Transverse colon (tissue), 4 donors: Measurements from ENCODE around the gene SPECC1. TPM values are rescaled to one million over a fixed set of nuclear protein-coding genes. Genes with fewer than 3 reads are reported as not detected.
A peak's percentile ranks its signal among the peaks of the same experiment; 100 is the strongest.
"Not testable (repeated sequence)": the region's sequence is repeated elsewhere in the genome, so short reads cannot be mapped to it uniquely, and the experiment has no call there.

Experiments
- DNase-seq: peaks from one replicate; pipeline ENCODE4 v3.0.0-alpha.2; 2019
- H3K27ac ChIP-seq, 4 donors: fragments of 200-600 bp; sonication (generic); 2 replicates each; pipeline ENCODE4 v1.5.1; 2016 to 2018; ENCODE audit warnings: inconsistent platforms in 4 of 4
- H3K27me3 ChIP-seq: fragments of 200-600 bp; sonication (generic); 2 replicates; pipeline ENCODE4 v1.5.1; 2017; ENCODE audit warnings: inconsistent platforms
- H3K36me3 ChIP-seq, 4 donors: fragments of 200-600 bp; sonication (generic); 2 replicates each; pipeline ENCODE4 v1.5.1; 2017 to 2019; ENCODE audit warnings: inconsistent platforms in 4 of 4
- H3K4me1 ChIP-seq, 4 donors: fragments of 200-600 bp; sonication (generic); 2 replicates each; pipeline ENCODE4 v1.5.1; 2017 to 2020; ENCODE audit warnings: inconsistent platforms in 4 of 4
- H3K4me3 ChIP-seq, 4 donors: fragments of 200-600 bp; sonication (generic); 1 replicate in 1 of 4; 2 replicates in 3 of 4; pipeline versions ENCODE4 v1.5.1 to v1.6.1; 2017 to 2019; ENCODE audit warnings: inconsistent platforms in 4 of 4
- H3K9me3 ChIP-seq, 2 donors: fragments of 200-600 bp; sonication (generic); 2 replicates each; pipeline ENCODE4 v1.5.1; 2017 to 2019; ENCODE audit warnings: inconsistent platforms in 2 of 2
- CTCF ChIP-seq, 5 experiments: fragments of 200-600 bp in 3 of 5; fragments of 450-650 bp in 2 of 5; sonication (generic) in 3 of 5; IDR thresholded peaks; 1 replicate in 2 of 5; 2 replicates in 3 of 5; pipeline ENCODE4 v1.5.1; 2016 to 2017; ENCODE audit warnings: antibody characterized with exemption in 5 of 5, inconsistent platforms in 3 of 5, mild to moderate bottlenecking in 2 of 5, moderate library complexity in 1 of 5
- EP300 ChIP-seq: sonication (generic); formaldehyde crosslinking; IDR thresholded peaks from one replicate; pipeline ENCODE4 v1.6.1; 2017; ENCODE audit warnings: antibody characterized with exemption, low read depth
- POLR2A ChIP-seq: fragments of 450-650 bp; IDR thresholded peaks from one replicate; pipeline ENCODE4 v1.6.1; 2016; ENCODE audit warnings: antibody characterized with exemption, mild to moderate bottlenecking, moderate library complexity
- POLR2AphosphoS5 ChIP-seq, 3 donors: sonication (generic); formaldehyde crosslinking; IDR thresholded peaks; one replicate each; pipeline ENCODE4 v1.6.1; 2016; ENCODE audit warnings: antibody characterized with exemption in 3 of 3
- WGBS, 2 donors: methylation state at CpG; one replicate each; pipeline ENCODE4 v1.1.5; 2018; ENCODE audit warnings: low coverage in 1 of 2; 5-methylcytosine and 5-hydroxymethylcytosine counted together
- in situ Hi-C, 4 donors: fragments of 200-750 bp; cut with MboI; loops; one replicate each; pipeline versions ENCODE4 v1.15.0 to v1.15.1; 2017; ENCODE audit warnings: low sequenced_read_pairs in 3 of 4, low pct_ligation_motif_present in 1 of 4, low pct_unique_long_range_greater_than_20kb in 1 of 4
- intact Hi-C: fragments of 100-400 bp; cut with DNase I; formaldehyde crosslinking; loops from one replicate; pipeline ENCODE4 v1.15.1; 2023; ENCODE audit warnings: low total_unique reads
- total RNA-seq, 4 donors: library from RNA; depleted of rRNA; stranded (reverse); fragments of >200 nt; gene quantifications; one replicate each; pipeline ENCODE4 v1.1.0, GENCODE V29; 2016

SPECC1 gene
- total RNA-seq, 4 donors from 2014 or later, result 117 to 141 (median 125) TPM

GRCh38 chr17:20156196-20157000 lies 147.2 kb downstream of the SPECC1 start:
- peak; percentile 61 for DNase-seq
- H3K4me1 ChIP-seq, result peaks cover 0 to 30% (median 13%) of the 10 kb centered on the region in 4 donors
- 1% methylated on average over 29 of the region's 72 CpGs; no CpG with 5 or more reads in 1 of the 2 donors for WGBS, 2 donors
- no peaks in the 10 kb centered on the region for H3K9me3 ChIP-seq
- in situ Hi-C loops, result loop anchor here in 1 of 4 donors (10.0 kb wide), 1 partner anchor 58 kb away; no protein-coding TSS in a partner anchor
- H3K4me3 ChIP-seq, result peak overlapping the region; percentile 59 to 82 (median 66)
- TF ChIP-seq EP300 (no peak), POLR2A (peak; percentile 10), POLR2AphosphoS5 (IDR thresholded peaks at IDR 0.05) (no peak)
- peak overlapping the region; percentile 84 to 92 (median 86) for H3K27ac ChIP-seq
- H3K36me3 ChIP-seq, result no peaks in the 10 kb centered on the region
- intact Hi-C loops, result no loop called here
- no peaks in the 10 kb centered on the region for H3K27me3 ChIP-seq

- in situ Hi-C loops (loop anchor here in 1 of 4 donors (10.0 kb wide), 1 partner anchor 58 kb away; no protein-coding TSS in a partner anchor), intact Hi-C loops (no loop called here)
- WGBS, 2 donors, result 29% methylated on average over 12 of the region's 12 CpGs; no CpG with 5 or more reads in 1 of the 2 donors
- TF ChIP-seq POLR2A (no peak), EP300 (no peak), POLR2AphosphoS5 (IDR thresholded peaks at IDR 0.05) (no peak), CTCF (IDR thresholded peaks at IDR 0.05) (no peak)
- Histone ChIP-seq H3K9me3 (no peaks in the 10 kb centered on the region), H3K36me3 (no peaks in the 10 kb centered on the region), H3K27ac (peak overlapping the region; percentile 84 to 92 (median 86)), H3K4me1 (peaks cover 0 to 30% (median 13%) of the 10 kb centered on the region in 4 donors), H3K4me3 (peak overlapping the region in 3 of 4 donors; percentile 65 to 82 (median 68)), H3K27me3 (no peaks in the 10 kb centered on the region)
- DNase-seq, result peak; percentile 27
Observed at GRCh38 chr17:20157001-20157310, 147.8 kb downstream of the SPECC1 start.

- TF ChIP-seq CTCF (IDR thresholded peaks at IDR 0.05), result no peak
- TF ChIP-seq POLR2A, result no peak
- no peak for TF ChIP-seq EP300
- no peak for TF ChIP-seq POLR2AphosphoS5 (IDR thresholded peaks at IDR 0.05)
- Histone ChIP-seq H3K36me3 (no peaks in the 10 kb centered on the region), H3K27me3 (no peaks in the 10 kb centered on the region), H3K27ac (no peak overlapping the region), H3K9me3 (no peaks in the 10 kb centered on the region), H3K4me3 (no peak overlapping the region), H3K4me1 (peaks cover 0 to 15% (median 11%) of the 10 kb centered on the region in 4 donors)
- in situ Hi-C loops (loop anchor here in 1 of 4 donors (10.0 kb wide), 1 partner anchor 56 kb away; no protein-coding TSS in a partner anchor), intact Hi-C loops (no loop called here)
- 70 to 83% methylated on average over 2 to 5 of the region's 5 CpGs for WGBS, 2 donors
- DNase-seq, result no peak
Observed at GRCh38 chr17:20158580-20158979, 149.4 kb downstream of the SPECC1 start.

GRCh38 chr17:20159406-20160069 lies 150.4 kb downstream of the SPECC1 start:
- H3K27ac ChIP-seq, result no peak overlapping the region
- TF ChIP-seq CTCF (IDR thresholded peaks at IDR 0.05) (no peak), POLR2AphosphoS5 (IDR thresholded peaks at IDR 0.05) (no peak), POLR2A (no peak), EP300 (no peak)
- H3K9me3 ChIP-seq, result no peaks in the 10 kb centered on the region
- in situ Hi-C loops, result loop anchor here in 1 of 4 donors (10.0 kb wide), 1 partner anchor 55 kb away; no protein-coding TSS in a partner anchor
- WGBS, 2 donors, result 83 to 95% methylated on average over 1 to 4 of the region's 4 CpGs
- intact Hi-C loops, result no loop called here
- H3K27me3 ChIP-seq, result no peaks in the 10 kb centered on the region
- no peak for DNase-seq
- H3K4me1 ChIP-seq, result peaks cover 0 to 15% (median 11%) of the 10 kb centered on the region in 4 donors
- H3K4me3 ChIP-seq, result no peak overlapping the region
- no peaks in the 10 kb centered on the region for H3K36me3 ChIP-seq

GRCh38 chr17:20165516-20165915 lies 156.4 kb downstream of the SPECC1 start:
- H3K4me3 ChIP-seq, in situ Hi-C loops: not testable (repeated sequence)
- WGBS, 2 donors, result 82 to 85% methylated on average over 3 to 4 of the region's 4 CpGs

More at GRCh38 chr17:20165516-20165915, 156.4 kb downstream of the SPECC1 start:
- H3K4me1 ChIP-seq, H3K27ac ChIP-seq, H3K9me3 ChIP-seq, H3K27me3 ChIP-seq, intact Hi-C loops, H3K36me3 ChIP-seq, DNase-seq: not testable (repeated sequence)
